Right cardiac atrium (tissue), 5 donors: Measurements from ENCODE around the gene ZFAND3. TPM values are rescaled to one million over a fixed set of nuclear protein-coding genes. Genes with fewer than 3 reads are reported as not detected.

Source experiments
- ATAC-seq, 2 donors: fragments of 200-7000 bp; cut with Tn5 transposase; one replicate each; pipeline versions ENCODE4 v1.8.0 to v1.9.1; 2020; ENCODE audit warnings: moderate library complexity in 2 of 2, mild to moderate bottlenecking in 1 of 2
- DNase-seq, 3 donors: peaks; one replicate each; pipeline ENCODE4 v3.0.0-alpha.2; 2020
- H3K27ac ChIP-seq: one replicate; pipeline ENCODE4 v1.5.1; 2013; ENCODE audit warnings: mild to moderate bottlenecking, low read length, control low read depth, moderate library complexity
- H3K27me3 ChIP-seq: one replicate; pipeline ENCODE4 v1.6.1; 2013; ENCODE audit not compliant: control insufficient read depth, insufficient read depth
- H3K4me1 ChIP-seq: one replicate; pipeline ENCODE4 v1.6.1; 2013; ENCODE audit warnings: low read length; ENCODE audit not compliant: control insufficient read depth, insufficient read depth
- H3K4me3 ChIP-seq: one replicate; pipeline ENCODE4 v1.5.1; 2013; ENCODE audit warnings: low read length, control low read depth
- H3K9me3 ChIP-seq: one replicate; pipeline ENCODE4 v1.6.1; 2013; ENCODE audit warnings: low read length; ENCODE audit not compliant: control insufficient read depth
- WGBS: extraction: QIAGEN DNeasy Blood & Tissue Kit; methylation state at CpG from one replicate; pipeline ENCODE4 v1.1.7; 2013; 5-methylcytosine and 5-hydroxymethylcytosine counted together
- intact Hi-C, 4 donors: fragments of 100-400 bp; cut with DNase I; formaldehyde crosslinking; loops; one replicate each; pipeline versions ENCODE4 v1.11.0 to v1.14.0; 2022 to 2023
- polyA plus RNA-seq: library from polyadenylated mRNA; stranded (reverse); fragments of 200-250 nt; gene quantifications from one replicate; pipeline ENCODE4 v1.2.3, GENCODE V29; 2013
- total RNA-seq, 4 donors: library from RNA; stranded (reverse); fragmentation: NEBNext Ultra II Directional; extraction: Animal tissue kit (Norgen Biotek cat#: 25700); gene quantifications; one replicate each; pipeline ENCODE4 v1.2.1, GENCODE V29; 2021
- donor health status: healthy with polysubstance abuse.
- donor health status: DM: no; HTN: yes; CAD: no.
- donor health status: DM: no; HTN: no; CAD: no.
- donor health status: DM: no; HTN: yes; CAD: no; lungs with severe emphysema.
- donor health status: DM: yes; HTN: yes; CAD: no.

The ZFAND3 gene
- total and polyA plus RNA-seq, 5 donors = 50.1 to 91.4 (median 79.1) TPM

GRCh38 chr6:37798436-37799262 lies 20.9 kb upstream of the ZFAND3 start:
- no peaks in the 10 kb centered on the region for H3K9me3 ChIP-seq
- no peak for ATAC-seq
- H3K27ac ChIP-seq = no peak overlapping the region
- no peak overlapping the region for H3K4me3 ChIP-seq
- DNase-seq = no peak
- H3K4me1 ChIP-seq = no peaks in the 10 kb centered on the region
- H3K27me3 ChIP-seq = no peaks in the 10 kb centered on the region
- WGBS = 85% methylated on average over 11 of the region's 11 CpGs
- intact Hi-C loops = loop anchor here in 2 of 4 donors (10.0 kb wide), 2 partner anchors 216 to 696 kb away; no protein-coding TSS in a partner anchor

GRCh38 chr6:37799263-37799644 lies 20.3 kb upstream of the ZFAND3 start:
- ATAC-seq (peak in 1 of 2 donors; percentile 10), DNase-seq (no peak)
- intact Hi-C loops = loop anchor here in 2 of 4 donors (10.0 kb wide), 2 partner anchors 216 to 696 kb away; no protein-coding TSS in a partner anchor
- H3K4me3 ChIP-seq = no peak overlapping the region
- H3K27ac ChIP-seq = no peak overlapping the region
- no peaks in the 10 kb centered on the region for H3K9me3 ChIP-seq
- no peaks in the 10 kb centered on the region for H3K4me1 ChIP-seq
- WGBS = 55% methylated on average over 5 of the region's 5 CpGs
- H3K27me3 ChIP-seq = no peaks in the 10 kb centered on the region

GRCh38 chr6:37800703-37801604 lies 18.6 kb upstream of the ZFAND3 start:
- ATAC-seq (no peak), DNase-seq (no peak)
- Histone ChIP-seq H3K9me3 (no peaks in the 10 kb centered on the region), H3K4me3 (no peak overlapping the region), H3K4me1 (no peaks in the 10 kb centered on the region), H3K27ac (no peak overlapping the region), H3K27me3 (no peaks in the 10 kb centered on the region)
- intact Hi-C loops = no loop called here
- 79% methylated on average over 10 of the region's 10 CpGs for WGBS

- DNase-seq (no peak), ATAC-seq (no peak)
- Histone ChIP-seq H3K27ac (no peak overlapping the region), H3K4me3 (no peak overlapping the region), H3K27me3 (no peaks in the 10 kb centered on the region), H3K4me1 (no peaks in the 10 kb centered on the region), H3K9me3 (no peaks in the 10 kb centered on the region)
- intact Hi-C loops = no loop called here
These were observed 18.0 kb upstream of the ZFAND3 start for GRCh38 chr6:37801605-37801940.

GRCh38 chr6:37802810-37803209 lies 16.7 kb upstream of the ZFAND3 start:
- no peaks in the 10 kb centered on the region for H3K27me3 ChIP-seq
- no peak overlapping the region for H3K27ac ChIP-seq
- no peak for ATAC-seq
- no peak for DNase-seq
- H3K9me3 ChIP-seq = no peaks in the 10 kb centered on the region
- 85% methylated on average over 2 of the region's 2 CpGs for WGBS
- H3K4me3 ChIP-seq = no peak overlapping the region
- intact Hi-C loops = no loop called here
- no peaks in the 10 kb centered on the region for H3K4me1 ChIP-seq

- H3K4me1 ChIP-seq = peaks cover 3% of the 10 kb centered on the region
- DNase-seq (no peak), ATAC-seq (no peak)
- no peak overlapping the region for H3K4me3 ChIP-seq
- no peaks in the 10 kb centered on the region for H3K9me3 ChIP-seq
- H3K27ac ChIP-seq = no peak overlapping the region
- H3K27me3 ChIP-seq = no peaks in the 10 kb centered on the region
- WGBS = 86% methylated on average over 1 of the region's 1 CpG
- intact Hi-C loops = no loop called here
These were observed 14.9 kb upstream of the ZFAND3 start for GRCh38 chr6:37804586-37804985.

- DNase-seq (no peak), ATAC-seq (no peak)
- Histone ChIP-seq H3K27me3 (no peaks in the 10 kb centered on the region), H3K4me3 (no peak overlapping the region), H3K27ac (no peak overlapping the region), H3K9me3 (no peaks in the 10 kb centered on the region), H3K4me1 (peaks cover 3% of the 10 kb centered on the region)
- WGBS = 92% methylated on average over 2 of the region's 2 CpGs
- intact Hi-C loops = no loop called here
These were observed 13.3 kb upstream of the ZFAND3 start for GRCh38 chr6:37806213-37806612.

- Histone ChIP-seq H3K27me3 (no peaks in the 10 kb centered on the region), H3K4me3 (no peak overlapping the region), H3K27ac (no peak overlapping the region), H3K9me3 (no peaks in the 10 kb centered on the region), H3K4me1 (peaks cover 3% of the 10 kb centered on the region)
- WGBS = 61% methylated on average over 6 of the region's 6 CpGs
- no peak for DNase-seq
- intact Hi-C loops = no loop called here
- ATAC-seq = peak in 1 of 2 donors; percentile 29
These were observed 11.9 kb upstream of the ZFAND3 start for GRCh38 chr6:37807656-37808055.

- intact Hi-C loops = no loop called here
- WGBS = 27% methylated on average over 3 of the region's 3 CpGs
- Histone ChIP-seq H3K4me1 (peaks cover 3% of the 10 kb centered on the region), H3K9me3 (no peaks in the 10 kb centered on the region), H3K4me3 (no peak overlapping the region), H3K27me3 (no peaks in the 10 kb centered on the region), H3K27ac (no peak overlapping the region)
- peak; percentile 56 to 86 (median 82) for DNase-seq
- peak; percentile 52 to 77 for ATAC-seq
These were observed 10.4 kb upstream of the ZFAND3 start for GRCh38 chr6:37809197-37809543.

- no peak overlapping the region for H3K4me3 ChIP-seq
- 86% methylated on average over 1 of the region's 1 CpG for WGBS
- H3K27ac ChIP-seq = no peak overlapping the region
- ATAC-seq = no peak
- no peaks in the 10 kb centered on the region for H3K9me3 ChIP-seq
- no peak for DNase-seq
- peaks cover 3% of the 10 kb centered on the region for H3K4me1 ChIP-seq
- H3K27me3 ChIP-seq = no peaks in the 10 kb centered on the region
- intact Hi-C loops = no loop called here
These were observed 6.7 kb upstream of the ZFAND3 start for GRCh38 chr6:37812841-37813240.

- no peak overlapping the region for H3K4me3 ChIP-seq
- intact Hi-C loops = no loop called here
- no peaks in the 10 kb centered on the region for H3K9me3 ChIP-seq
- H3K27me3 ChIP-seq = no peaks in the 10 kb centered on the region
- WGBS = 90% methylated on average over 6 of the region's 6 CpGs
- DNase-seq (no peak), ATAC-seq (no peak)
- peaks cover under 1% of the 10 kb centered on the region for H3K4me1 ChIP-seq
- H3K27ac ChIP-seq = no peak overlapping the region
These were observed 5.2 kb upstream of the ZFAND3 start for GRCh38 chr6:37814374-37814773.
